Diencephalon (tissue), 1 donor: ENCODE data around the gene GMPR. TPM values are rescaled to one million over a fixed set of nuclear protein-coding genes. Genes with fewer than 3 reads are reported as not detected.

Experiments
- small RNA-seq: library from RNA; depleted of rRNA; stranded (forward); fragments of <200 nt; gene quantifications from one replicate; pipeline ENCODE3, GENCODE V24; 2014
- total RNA-seq: library from RNA; depleted of rRNA; stranded (reverse); fragments of >200 nt; gene quantifications from one replicate; pipeline ENCODE4 v1.2.3, GENCODE V29; 2014

The GMPR gene
- total RNA-seq: 10.8 TPM

DNA sequence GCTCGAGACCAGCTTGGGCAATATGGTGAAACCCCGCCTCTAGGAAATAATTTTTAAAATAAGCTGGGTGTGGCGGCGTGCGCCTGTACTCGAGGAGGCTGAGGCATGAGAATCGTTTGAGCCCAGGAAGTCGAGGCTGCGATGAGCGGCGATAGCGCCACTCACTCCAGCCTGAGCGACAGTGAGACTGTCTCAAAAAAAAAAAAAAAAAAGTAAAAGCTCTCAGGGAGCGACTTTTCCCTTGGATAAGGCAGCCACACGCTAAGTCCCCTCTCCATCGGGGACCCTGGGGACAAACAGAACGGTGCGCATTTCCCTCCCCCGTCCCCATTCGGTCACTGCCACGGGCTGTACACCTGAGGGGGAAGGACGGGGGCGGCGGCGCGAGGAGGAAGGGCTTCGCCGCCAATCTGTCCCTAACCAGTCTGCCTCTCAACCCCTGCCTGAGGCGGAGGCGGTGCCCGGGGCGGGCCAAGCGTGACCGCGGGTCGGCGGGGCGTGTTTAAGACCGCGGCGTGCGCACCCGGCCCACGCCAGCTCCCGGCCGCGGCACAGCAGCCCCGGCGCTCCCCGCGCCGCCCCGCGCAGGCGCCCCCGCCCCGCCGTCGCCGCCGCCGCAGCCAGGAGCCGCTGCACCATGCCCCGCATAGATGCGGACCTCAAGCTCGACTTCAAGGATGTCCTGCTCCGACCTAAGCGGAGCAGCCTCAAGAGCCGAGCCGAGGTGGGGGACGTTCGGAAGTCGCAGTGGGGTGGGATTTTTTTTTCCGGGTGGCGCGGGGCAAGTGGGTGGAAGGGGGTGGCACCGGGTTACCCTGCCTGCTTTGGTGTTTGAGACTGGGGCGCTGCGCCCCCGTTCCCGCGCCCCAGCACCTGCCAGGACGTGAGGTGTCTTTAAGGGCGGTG is at the start of gene GMPR:
TSS of gene GMPR (plus strand) at position 531 of the 906 bp plus-strand sequence. CDS start at position 638, 107 bp downstream.

Small RNA genes within 50 kb of the gene (small RNA-seq; reads per million reads assigned to genes)
- not detected for gene RF00019
- not detected for gene RNU6-1114P

Other genes starting within 250 kb of the GMPR start
- 25.8 TPM for gene MYLIP, start 109.5 kb upstream of the GMPR start, total RNA-seq